Measurements from ENCODE around the gene PCDH18.

DNA sequence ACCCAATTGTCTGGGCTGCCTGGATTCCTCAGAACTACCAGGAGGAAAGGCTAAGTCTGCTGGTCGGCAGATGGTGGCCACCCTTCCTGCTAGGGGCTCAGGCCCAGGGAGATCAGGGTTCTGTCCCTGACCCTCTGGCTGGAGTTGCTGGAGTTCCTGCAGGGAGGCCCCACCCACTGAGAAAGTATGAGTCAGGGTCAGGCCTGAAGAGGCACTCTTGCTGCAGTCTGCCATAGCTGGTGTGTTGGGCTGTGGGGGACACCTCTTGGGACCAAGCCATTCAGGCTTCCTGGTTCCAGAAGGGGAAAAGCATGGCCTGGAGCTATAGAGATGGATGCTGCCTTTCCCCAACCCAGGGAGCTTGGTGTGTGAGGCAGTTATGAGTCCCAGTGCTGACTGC lies 40.4 kb upstream of the PCDH18 start:
- TF ChIP-seq EZH2 (IDR thresholded peaks at IDR 0.05; ENCODE audit: insufficient read depth, poor library complexity, severe bottlenecking): no peak
- TF ChIP-seq EZH2phosphoT487 (IDR thresholded peaks at IDR 0.05; ENCODE audit: insufficient read depth, low read depth): no peak

All from GM23248 (cell line).